Panc1 (cell line): ENCODE results near the gene ARG2.

Experiments used
- CTCF ChIP-seq: fragments of 450-650 bp; IDR thresholded peaks from 2 replicates; pipeline ENCODE4 v1.5.1; 2017; ENCODE audit warnings: mild to moderate bottlenecking
- POLR2AphosphoS5 ChIP-seq: IDR thresholded peaks from 2 replicates; pipeline ENCODE4 v1.6.1; 2012; ENCODE audit warnings: mild to moderate bottlenecking, low read depth, low read length, moderate library complexity
- REST ChIP-seq, 2 experiments: IDR thresholded peaks; 2 replicates each; pipeline ENCODE4 v1.6.1; 2011 to 2012; ENCODE audit warnings: low read depth in 2 of 2, control low read depth in 1 of 2, low read length in 1 of 2, mild to moderate bottlenecking in 1 of 2, moderate library complexity in 1 of 2; ENCODE audit not compliant: insufficient read depth in 1 of 2
- SIN3A ChIP-seq: IDR thresholded peaks from 2 replicates; pipeline ENCODE4 v1.6.1; 2012; ENCODE audit warnings: low read depth, mild to moderate bottlenecking, low read length, moderate library complexity, borderline replicate concordance; ENCODE audit not compliant: insufficient read depth
- TCF7L2 ChIP-seq: IDR thresholded peaks from 2 replicates; pipeline ENCODE4 v1.6.1; 2011; ENCODE audit warnings: mild to moderate bottlenecking, low read depth, low read length, inconsistent platforms

- no peak for TF ChIP-seq CTCF
- TF ChIP-seq SIN3A: no peak
- TF ChIP-seq POLR2AphosphoS5: no peak
- TF ChIP-seq REST (IDR thresholded peaks at IDR 0.05; ENCODE audit: insufficient read depth in 1 of 2, low read depth in 2 of 2, low read length in 1 of 2): no peak
- no peak for TF ChIP-seq TCF7L2
These were observed 42.4 kb upstream of the ARG2 start for GRCh38 chr14:67577181-67577808.
